GM23338 (cell line): Measurements from ENCODE around the gene CCDC157. TPM values are rescaled to one million over a fixed set of nuclear protein-coding genes. Genes with fewer than 3 reads are reported as not detected.

Experiments used
- ATAC-seq: fragments of 200-7000 bp; cut with Tn5 transposase; 3 replicates; pipeline ENCODE4 v1.9.1; 2020
- DNase-seq: peaks from one replicate; pipeline ENCODE4 v3.0.0-alpha.2; 2015; ENCODE audit warnings: low spot score
- H2AFZ ChIP-seq: fragments of 200-600 bp; sonication (generic); 2 replicates; pipeline ENCODE4 v1.8.0; 2016; ENCODE audit warnings: antibody characterized with exemption, mild to moderate bottlenecking, moderate library complexity
- H3F3A ChIP-seq: fragments of 200-600 bp; sonication (generic); replicated peaks from 2 replicates; pipeline ENCODE4 v1.8.0; 2017; ENCODE audit warnings: antibody characterized with exemption, mixed run types, low read depth
- H3K27ac ChIP-seq: fragments of 200-600 bp; sonication (generic); 2 replicates; pipeline ENCODE4 v1.6.1; 2016; ENCODE audit warnings: low read depth
- H3K27me3 ChIP-seq: fragments of 200-600 bp; sonication (generic); 2 replicates; pipeline ENCODE4 v1.8.0; 2016; ENCODE audit warnings: mild to moderate bottlenecking, mixed run types, moderate library complexity; ENCODE audit not compliant: insufficient read depth
- H3K36me3 ChIP-seq: fragments of 200-600 bp; sonication (generic); 2 replicates; pipeline ENCODE4 v1.8.0; 2016; ENCODE audit warnings: mild to moderate bottlenecking; ENCODE audit not compliant: insufficient read depth
- H3K4me1 ChIP-seq: fragments of 200-600 bp; sonication (generic); 2 replicates; pipeline ENCODE4 v1.8.0; 2016; ENCODE audit warnings: mild to moderate bottlenecking, moderate library complexity; ENCODE audit not compliant: insufficient read depth
- H3K4me2 ChIP-seq: fragments of 200-600 bp; sonication (generic); 2 replicates; pipeline ENCODE4 v1.7.1; 2017; ENCODE audit warnings: mixed run types
- H3K4me3 ChIP-seq: fragments of 200-600 bp; sonication (generic); 2 replicates; pipeline ENCODE4 v1.6.1; 2016; ENCODE audit warnings: mixed run types
- H3K79me2 ChIP-seq: fragments of 200-600 bp; sonication (generic); replicated peaks from 2 replicates; pipeline ENCODE4 v1.8.0; 2017; ENCODE audit warnings: mild to moderate bottlenecking; ENCODE audit not compliant: insufficient read depth
- H3K9me2 ChIP-seq: fragments of 200-600 bp; sonication (generic); 2 replicates; pipeline ENCODE4 v1.8.0; 2017; ENCODE audit not compliant: insufficient read depth
- H4K20me1 ChIP-seq: fragments of 200-600 bp; sonication (generic); replicated peaks from 2 replicates; pipeline ENCODE4 v1.8.0; 2017; ENCODE audit warnings: mild to moderate bottlenecking; ENCODE audit not compliant: insufficient read depth
- H3K27ac Mint-ChIP-seq: 2 replicates; pipeline ENCODE4 v1.8.0; 2020; ENCODE audit warnings: inconsistent platforms, mild to moderate bottlenecking, moderate library complexity, mixed read lengths
- H3K27me3 Mint-ChIP-seq: 3 replicates; pipeline ENCODE4 v1.8.0; 2022; ENCODE audit warnings: low read depth, mild to moderate bottlenecking, moderate library complexity, mixed read lengths, inconsistent platforms; ENCODE audit not compliant: insufficient read depth, poor library complexity
- H3K36me3 Mint-ChIP-seq: 3 replicates; pipeline ENCODE4 v1.8.0; 2021; ENCODE audit warnings: low read depth, mild to moderate bottlenecking, inconsistent platforms, moderate library complexity, mixed read lengths
- H3K4me1 Mint-ChIP-seq: 3 replicates; pipeline ENCODE4 v1.8.0; 2020; ENCODE audit warnings: mild to moderate bottlenecking, inconsistent platforms, mixed read lengths
- H3K4me3 Mint-ChIP-seq: 3 replicates; pipeline ENCODE4 v1.8.0; 2021; ENCODE audit warnings: moderate library complexity, mild to moderate bottlenecking, inconsistent platforms, mixed read lengths
- H3K9me3 Mint-ChIP-seq: 3 replicates; pipeline ENCODE4 v1.8.0; 2020; ENCODE audit warnings: moderate library complexity, mild to moderate bottlenecking, inconsistent platforms, mixed read lengths
- CREB1 ChIP-seq: fragments of 250-450 bp; sonication (Bioruptor Pico); IDR thresholded peaks from 2 replicates; pipeline ENCODE4 v1.5.0; 2020; ENCODE audit warnings: low read depth, mild to moderate bottlenecking, moderate library complexity
- CTCF ChIP-seq, 2 experiments: fragments of 200-600 bp in 1 of 2; sonication (generic) in 1 of 2; conservative IDR thresholded peaks; 2 replicates each; pipeline versions ENCODE4 v1.5.1 to v1.6.1; 2016 to 2017; ENCODE audit warnings: antibody characterized with exemption in 2 of 2, low read depth in 2 of 2, mild to moderate bottlenecking in 2 of 2, moderate library complexity in 1 of 2
- ETS1 ChIP-seq: IDR thresholded peaks from 2 replicates; pipeline ENCODE4 v1.6.1; 2016; ENCODE audit warnings: antibody characterized with exemption
- EZH2 ChIP-seq: fragments of 200-600 bp; sonication (generic); IDR thresholded peaks from one replicate; pipeline ENCODE4 v1.8.0; 2017; ENCODE audit warnings: antibody characterized with exemption, mild to moderate bottlenecking, low read depth; ENCODE audit not compliant: unreplicated experiment
- EZH2phosphoT487 ChIP-seq: fragments of 200-600 bp; sonication (generic); IDR thresholded peaks from one replicate; pipeline ENCODE4 v1.8.1; 2018; ENCODE audit warnings: antibody characterized with exemption; ENCODE audit not compliant: unreplicated experiment
- JUNB ChIP-seq: IDR thresholded peaks from one replicate; pipeline ENCODE4 v1.6.1; 2016; ENCODE audit warnings: antibody characterized with exemption; ENCODE audit not compliant: unreplicated experiment
- NANOG ChIP-seq: IDR thresholded peaks from 2 replicates; pipeline ENCODE4 v1.6.1; 2016; ENCODE audit warnings: antibody characterized with exemption, borderline replicate concordance
- POLR2AphosphoS5 ChIP-seq: IDR thresholded peaks from 2 replicates; pipeline ENCODE4 v1.6.1; 2016; ENCODE audit warnings: antibody characterized with exemption, low read depth
- REST ChIP-seq: IDR thresholded peaks from one replicate; pipeline ENCODE4 v1.6.1; 2018; ENCODE audit warnings: antibody characterized with exemption; ENCODE audit not compliant: unreplicated experiment
- STAT1 ChIP-seq: IDR thresholded peaks from one replicate; pipeline ENCODE4 v1.6.1; 2016; ENCODE audit warnings: antibody characterized with exemption; ENCODE audit not compliant: unreplicated experiment
- ZNF114 ChIP-seq: fragments of 250-450 bp; sonication (Bioruptor Pico); IDR thresholded peaks from 2 replicates; pipeline ENCODE4 v1.5.0; 2020; ENCODE audit warnings: mild to moderate bottlenecking, moderate library complexity
- ZNF331 ChIP-seq: fragments of 250-450 bp; sonication (Bioruptor Pico); IDR thresholded peaks from 2 replicates; pipeline ENCODE4 v1.5.0; 2020; ENCODE audit warnings: low read depth, mild to moderate bottlenecking, moderate library complexity
- ZNF462 ChIP-seq: fragments of 250-450 bp; sonication (Bioruptor Pico); IDR thresholded peaks from 2 replicates; pipeline ENCODE4 v1.5.0; 2020; ENCODE audit warnings: mild to moderate bottlenecking, moderate library complexity
- polyA plus RNA-seq: library from polyadenylated mRNA; unstranded; fragments of >200 nt; fragmentation: Nextera tagmentation; extraction: Ambion mirVana; gene quantifications from 2 replicates; pipeline ENCODE4 v1.2.1, GENCODE V29; 2016
- total RNA-seq: library from RNA; depleted of rRNA; stranded (reverse); fragments of >200 nt; shearing (Covaris generic); gene quantifications from 2 replicates; pipeline ENCODE4 v1.2.3, GENCODE V29; 2014

The CCDC157 gene
- total and polyA plus RNA-seq, 2 experiments from 2014 or later = 3.8 to 7.9 TPM

GRCh38 chr22:30357650-30358215 lies 926 bp downstream of the CCDC157 start:
- Mint-ChIP-seq H3K36me3 (peaks cover 14% of the 10 kb centered on the region), H3K4me3 (peak overlapping the region; percentile 98), H3K9me3 (no peaks in the 10 kb centered on the region), H3K27ac (peak overlapping the region; percentile 89), H3K4me1 (peaks cover 30% of the 10 kb centered on the region), H3K27me3 (peaks cover 8% of the 10 kb centered on the region)
- Histone ChIP-seq H3K79me2 (peaks cover 39% of the 10 kb centered on the region), H3K27me3 (no peaks in the 10 kb centered on the region), H3K4me3 (peak overlapping the region; percentile 96), H3K36me3 (peaks cover 6% of the 10 kb centered on the region; the same call in 1 of the 2 replicates), H3F3A (0 out of 2 replicates have a peak, but pooled peaks cover 13% of the 10 kb centered on the region), H2AFZ (peak overlapping the region; percentile 91), H3K9me2 (no peaks in the 10 kb centered on the region), H3K27ac (peak overlapping the region; percentile 90), H3K4me2 (peak overlapping the region; percentile 90), H3K4me1 (peaks cover 24% of the 10 kb centered on the region; the same call in 1 of the 2 replicates), H4K20me1 (peaks cover 27% of the 10 kb centered on the region)
- DNase-seq (peak; percentile 49), ATAC-seq (no peak)
- TF ChIP-seq CREB1 (CRISPR knock-in tag) (no peak), STAT1 (no peak), JUNB (no peak), REST (no peak), EZH2 (no peak), ZNF462 (CRISPR knock-in tag) (no peak), ZNF331 (CRISPR knock-in tag) (no peak), POLR2AphosphoS5 (no peak), ETS1 (no peak), NANOG (no peak), EZH2phosphoT487 (no peak), CTCF (conservative IDR thresholded peaks at IDR 0.05; ENCODE audit: low read depth in 2 of 2) (no peak), ZNF114 (CRISPR knock-in tag) (no peak)
